SH-SY5Y (cell line): ENCODE results near the gene RPS6KL1.

Experiments used
- GATA2 ChIP-seq: IDR thresholded peaks from 2 replicates; pipeline ENCODE4 v1.6.1; 2011; ENCODE audit warnings: mild to moderate bottlenecking, low read depth, low read length
- GATA3 ChIP-seq: IDR thresholded peaks from 2 replicates; pipeline ENCODE4 v1.6.1; 2011; ENCODE audit warnings: low read depth, mild to moderate bottlenecking, low read length, moderate library complexity

DNA sequence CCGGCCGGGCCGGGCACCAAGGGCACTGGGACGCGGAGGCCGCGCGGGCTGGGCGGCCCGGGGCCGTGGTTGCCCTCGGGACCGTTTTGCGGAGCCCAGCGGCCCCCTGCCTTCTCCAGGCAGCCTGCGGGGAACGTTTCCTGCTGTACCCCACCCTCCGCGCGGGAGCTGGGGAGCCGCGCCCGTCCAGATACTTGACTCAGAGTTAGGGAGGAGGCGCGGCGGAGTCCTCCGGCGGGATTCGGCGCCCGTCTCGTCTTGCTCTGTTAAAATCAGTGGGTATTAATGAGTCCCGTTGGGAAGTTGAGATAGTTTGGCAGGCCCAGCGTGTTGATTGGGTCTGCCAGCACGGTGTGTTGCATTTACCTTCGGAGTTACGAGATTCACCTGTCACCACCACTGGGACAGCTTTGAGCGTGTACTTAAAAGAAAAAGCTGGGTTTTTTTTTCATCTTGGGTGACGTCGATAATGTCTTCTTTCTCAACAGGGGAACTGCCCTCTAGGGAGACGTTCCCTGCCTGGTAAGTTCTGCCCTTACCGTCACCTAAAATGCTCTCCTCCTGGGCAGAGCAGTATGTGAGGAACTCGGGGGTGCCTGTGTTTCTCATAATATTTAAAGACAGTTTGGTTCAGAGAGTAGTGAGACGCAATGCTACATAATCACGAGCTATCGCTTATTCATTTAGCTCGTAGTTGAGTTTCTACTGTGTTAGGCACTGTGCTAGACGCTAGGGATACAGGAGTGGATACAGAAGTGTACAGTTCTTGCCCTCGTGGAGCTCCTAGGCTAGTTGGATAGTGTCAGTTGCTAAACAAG, 40.7 kb downstream of the RPS6KL1 start:
- TF ChIP-seq GATA2: no peak
- TF ChIP-seq GATA3: no peak
